Stimulated activated CD4-positive, alpha-beta T cell treated with anti-CD3 and anti-CD28 coated beads, TNF-alpha, amount 100 ng/mL, for 1 hour (primary cell): ENCODE data around the gene GP1BA.

Experiments
- DNase-seq, 3 donors: peaks; one replicate each; pipeline ENCODE4 v3.0.0-alpha.2; 2020; ENCODE audit warnings: low read depth in 3 of 3, low spot score in 1 of 3

The GP1BA gene

GRCh38 chr17:4949321-4950074 lies 17.4 kb downstream of the GP1BA start:
- DNase-seq = peak; percentile 52 to 66 (median 64)

DNA sequence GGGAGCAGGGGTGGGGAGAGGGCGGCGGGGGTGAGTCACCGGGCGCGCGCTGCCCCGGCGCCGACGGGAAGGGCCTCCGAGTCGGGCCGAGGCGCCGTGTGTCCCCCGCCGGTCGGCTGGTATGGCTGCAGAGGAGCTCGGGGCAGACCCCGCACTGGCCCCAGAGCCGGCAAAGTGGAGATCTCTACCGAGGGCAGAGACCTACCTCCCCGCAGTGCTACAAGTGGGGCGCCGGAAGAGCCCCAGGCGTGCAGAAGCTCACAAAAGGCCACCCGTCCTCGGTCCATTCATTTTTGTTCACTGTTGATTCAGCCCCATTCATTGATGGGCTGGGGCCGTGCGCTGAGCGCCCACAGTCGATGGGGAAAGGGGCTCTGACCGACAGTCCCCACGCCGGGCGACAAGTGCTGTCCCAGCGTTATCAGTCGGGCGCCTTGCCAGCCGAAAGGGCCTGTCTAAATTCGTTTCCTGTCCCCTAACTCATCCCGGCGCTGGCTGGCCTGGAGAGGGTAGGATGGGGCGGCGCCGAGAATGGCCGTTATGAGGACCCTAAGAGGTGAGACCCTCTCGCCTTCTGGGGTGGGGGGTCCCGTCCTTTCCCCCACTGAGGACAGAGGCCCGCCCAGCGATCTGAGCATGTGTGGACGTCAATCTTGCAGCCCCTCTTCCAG lies 18.1 kb downstream of the GP1BA start:
- peak in 1 of 3 donors; percentile 44 for DNase-seq

- DNase-seq = no peak
Measured at GRCh38 chr17:4950746-4951204, 18.7 kb downstream of the GP1BA start, which contains the start of gene ENO3. ENO3 (plus strand) TSS chr17:4951119; CDS start chr17:4951830, 711 bp downstream.

DNA sequence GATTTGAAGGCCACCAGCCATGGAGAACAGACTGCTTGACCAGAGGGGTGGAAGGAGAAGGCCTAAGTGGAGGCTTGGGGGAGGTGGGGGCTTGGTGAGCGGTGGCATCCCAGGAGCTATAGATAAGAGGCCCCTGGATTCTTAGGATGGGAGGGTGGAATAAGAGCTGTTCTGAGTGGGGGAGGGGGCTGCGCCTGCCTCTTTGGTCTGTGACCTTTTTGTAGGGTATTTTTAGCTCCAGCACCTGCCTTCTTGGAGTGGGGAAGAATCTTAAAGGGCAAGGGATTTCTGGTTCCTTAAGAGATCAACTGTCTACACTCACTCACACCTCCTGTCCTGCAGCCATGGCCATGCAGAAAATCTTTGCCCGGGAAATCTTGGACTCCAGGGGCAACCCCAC lies 19.4 kb downstream of the GP1BA start:
- DNase-seq = no peak

GRCh38 chr17:4953451-4953961 lies 21.4 kb downstream of the GP1BA start:
- DNase-seq = no peak

GRCh38 chr17:4955091-4955490 lies 23.0 kb downstream of the GP1BA start:
- no peak for DNase-seq

DNA sequence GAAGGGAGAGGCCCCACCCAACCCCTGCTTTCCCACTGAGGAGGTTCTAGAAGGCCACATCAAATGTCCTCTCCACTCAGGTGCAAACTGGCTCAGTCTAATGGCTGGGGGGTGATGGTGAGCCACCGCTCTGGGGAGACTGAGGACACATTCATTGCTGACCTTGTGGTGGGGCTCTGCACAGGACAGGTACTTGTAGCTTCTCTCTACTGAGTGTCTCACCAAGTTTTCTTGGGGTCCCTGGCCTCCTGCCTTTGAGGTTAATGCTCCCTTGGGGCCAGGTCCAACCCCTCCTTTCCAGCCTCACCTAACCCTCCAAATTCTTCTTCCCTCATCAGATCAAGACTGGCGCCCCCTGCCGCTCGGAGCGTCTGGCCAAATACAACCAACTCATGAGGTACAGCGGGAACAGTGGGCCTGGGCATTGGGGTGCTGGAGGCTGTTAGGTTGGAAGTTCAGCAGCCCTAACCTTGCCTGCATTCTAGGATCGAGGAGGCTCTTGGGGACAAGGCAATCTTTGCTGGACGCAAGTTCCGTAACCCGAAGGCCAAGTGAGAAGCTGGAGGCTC lies 24.5 kb downstream of the GP1BA start:
- DNase-seq = peak in 1 of 3 donors; percentile 41

DNA sequence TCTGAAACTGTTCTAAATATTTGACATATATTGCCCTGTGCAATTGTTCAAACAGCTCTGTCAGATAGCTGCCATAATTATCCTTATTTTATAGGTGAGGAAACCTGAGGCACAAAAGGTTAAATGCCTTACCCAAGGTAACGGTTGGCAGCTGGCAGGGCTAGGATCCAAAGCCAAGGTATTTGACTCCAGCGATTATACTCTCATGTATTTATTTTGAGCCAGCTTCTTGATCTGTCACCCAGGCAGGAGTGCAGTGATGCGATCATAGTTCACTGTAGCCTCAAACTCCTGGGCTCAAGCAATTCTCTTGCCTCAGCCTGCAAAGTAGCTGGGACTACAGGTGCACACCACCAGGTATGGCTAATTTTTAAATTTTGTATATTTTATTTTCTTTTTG lies 26.0 kb downstream of the GP1BA start:
- no peak for DNase-seq

GRCh38 chr17:4959261-4959965 lies 27.3 kb downstream of the GP1BA start:
- DNase-seq = no peak

GRCh38 chr17:4960279-4960922 lies 28.3 kb downstream of the GP1BA start:
- no peak for DNase-seq

GRCh38 chr17:4965311-4965986 lies 33.4 kb downstream of the GP1BA start:
- DNase-seq = no peak

GRCh38 chr17:4966844-4967538 lies 34.9 kb downstream of the GP1BA start:
- DNase-seq = peak; percentile 75 to 93 (median 84)

- DNase-seq = peak; percentile 86 to 92 (median 89)
Measured at GRCh38 chr17:4967539-4968485, 35.7 kb downstream of the GP1BA start, which contains the start of gene SPAG7. SPAG7 (minus strand) TSS chr17:4967817; CDS start chr17:4967804, 13 bp downstream.

DNA sequence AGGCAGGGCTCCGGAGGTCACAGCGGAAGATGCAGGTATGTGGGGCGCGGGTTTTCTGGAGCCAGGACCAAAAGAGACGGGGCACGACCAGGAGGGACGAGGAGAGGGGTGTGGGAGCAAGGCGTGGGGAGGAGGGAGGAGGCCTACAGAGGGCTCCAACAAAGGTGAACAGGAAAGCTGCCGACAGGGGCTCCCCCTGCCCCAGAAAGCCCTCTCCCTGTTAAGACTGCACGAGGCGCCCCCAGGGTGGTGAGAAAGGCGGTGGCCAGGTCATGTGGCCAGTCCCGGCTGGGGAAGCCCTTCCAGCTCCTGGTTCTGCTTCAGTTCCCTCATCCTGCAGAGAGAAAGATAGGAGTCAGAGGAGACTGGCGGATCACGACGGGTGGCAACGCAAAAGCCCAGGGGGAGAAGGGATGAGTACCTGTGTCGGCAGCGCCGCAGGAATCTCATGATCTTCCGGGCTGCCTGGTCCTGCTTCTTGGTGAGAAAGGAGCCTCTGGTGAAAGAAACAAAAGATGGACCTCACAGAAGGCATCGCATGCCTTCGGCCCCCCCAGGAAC lies 36.5 kb downstream of the GP1BA start:
- DNase-seq = peak in 1 of 3 donors; percentile 18

DNA sequence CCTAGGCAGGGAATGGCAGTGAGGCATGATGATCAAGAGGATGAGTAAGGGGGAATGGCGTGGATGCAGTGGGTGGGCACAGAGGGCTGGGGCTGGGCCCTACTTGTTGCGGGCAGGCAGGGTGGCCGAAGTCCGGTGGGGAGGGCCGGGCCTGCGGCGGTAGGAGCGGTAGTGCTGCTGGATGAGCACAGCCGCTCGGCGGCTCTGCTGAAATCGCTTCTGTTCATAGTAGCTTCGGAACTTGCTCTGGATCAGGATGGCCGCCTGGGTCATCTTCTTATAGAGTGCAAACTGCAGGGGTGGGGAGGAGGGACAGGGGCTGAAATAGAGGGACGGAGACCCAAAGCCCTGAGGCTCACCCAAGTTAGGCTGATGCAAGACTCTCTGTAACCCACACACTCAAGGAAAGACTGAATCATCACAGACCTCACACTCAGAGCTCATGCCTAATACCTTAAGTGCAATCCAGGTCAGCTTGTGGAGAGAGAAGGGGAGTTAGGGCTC lies 37.0 kb downstream of the GP1BA start:
- DNase-seq = peak in 1 of 3 donors; percentile 29

DNA sequence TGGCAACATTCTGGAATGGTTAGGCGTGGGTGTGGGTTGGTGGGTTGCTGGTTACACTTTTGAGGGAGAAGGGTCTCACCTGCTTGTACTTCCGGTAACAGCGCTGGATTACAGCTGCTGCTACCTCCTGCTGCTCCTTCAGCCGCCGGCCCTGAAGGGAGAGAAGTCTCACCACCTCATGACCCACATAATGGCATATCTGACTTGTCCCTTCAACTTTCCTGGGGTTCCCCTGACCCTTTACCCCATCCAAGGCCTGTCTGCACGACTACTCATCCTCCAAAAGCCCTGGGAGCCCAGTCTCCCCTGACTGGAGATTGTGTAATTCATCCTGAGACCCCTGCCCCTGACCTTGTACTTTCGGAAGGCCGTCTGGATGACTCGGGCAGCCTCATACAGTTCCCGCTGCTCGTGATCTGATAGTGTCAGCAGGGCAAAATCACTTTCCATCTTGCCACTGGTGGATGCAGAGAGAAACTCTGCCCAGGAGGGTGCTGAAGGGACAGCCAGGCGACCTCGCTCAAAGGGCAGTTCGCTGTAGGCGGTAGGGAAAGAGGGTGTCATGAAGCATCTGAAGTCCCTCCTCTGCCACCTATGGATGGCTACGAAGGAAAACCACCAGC lies 37.6 kb downstream of the GP1BA start:
- peak in 1 of 3 donors; percentile 8 for DNase-seq

- DNase-seq = no peak
Measured at GRCh38 chr17:4970273-4970672, 38.2 kb downstream of the GP1BA start.
